HCT116 (cell line): ENCODE results near the gene SLC12A7.

Source experiments
- CTCF ChIP-seq, 3 experiments: fragments of 200-600 bp in 1 of 3; sonication (generic) in 1 of 3; IDR thresholded peaks in 2 of 3; conservative IDR thresholded peaks in 1 of 3; 2 replicates each; pipeline ENCODE4 v1.5.1; 2012 to 2017; ENCODE audit warnings: low read depth in 2 of 3, low read length in 2 of 3, antibody characterized with exemption in 1 of 3, borderline replicate concordance in 1 of 3, control low read depth in 1 of 3, mild to moderate bottlenecking in 1 of 3, mixed read lengths in 1 of 3, mixed run types in 1 of 3, moderate library complexity in 1 of 3; ENCODE audit not compliant: insufficient read depth in 1 of 3
- EZH2 ChIP-seq: fragments of 200-600 bp; sonication (generic); IDR thresholded peaks from 2 replicates; pipeline ENCODE4 v1.6.1; 2017; ENCODE audit warnings: antibody characterized with exemption, mixed run types
- MAX ChIP-seq: IDR thresholded peaks from 2 replicates; pipeline ENCODE4 v1.6.1; 2012
- POLR2A ChIP-seq: IDR thresholded peaks from 2 replicates; pipeline ENCODE4 v1.7.0; 2011; ENCODE audit warnings: borderline replicate concordance; ENCODE audit not compliant: insufficient read depth, insufficient read length; ENCODE audit errors: extremely low read depth
- POLR2AphosphoS5 ChIP-seq: IDR thresholded peaks from 2 replicates; pipeline ENCODE4 v1.6.1; 2011; ENCODE audit warnings: mild to moderate bottlenecking, low read depth, low read length, moderate library complexity
- YY1 ChIP-seq: IDR thresholded peaks from 2 replicates; pipeline ENCODE4 v1.6.1; 2011; ENCODE audit warnings: low read length, low read depth, moderate library complexity, mild to moderate bottlenecking; ENCODE audit not compliant: insufficient replicate concordance; ENCODE audit errors: extremely low read depth
- ZBTB33 ChIP-seq: IDR thresholded peaks from 2 replicates; pipeline ENCODE4 v1.6.1; 2011; ENCODE audit warnings: mild to moderate bottlenecking, low read length, moderate library complexity; ENCODE audit not compliant: insufficient replicate concordance; ENCODE audit errors: extremely low read depth
- ZNF274 ChIP-seq: fragments of 200-500 bp; sonication (Bioruptor generic); IDR thresholded peaks from 2 replicates; pipeline ENCODE4 v1.6.1; 2014; ENCODE audit warnings: mild to moderate bottlenecking, low read depth, low read length, inconsistent platforms
- TF ChIP-seq, protein P1 (sequence below): IDR thresholded peaks from 2 replicates; pipeline ENCODE4 v1.6.1; 2012; ENCODE audit warnings: low read depth

DNA sequence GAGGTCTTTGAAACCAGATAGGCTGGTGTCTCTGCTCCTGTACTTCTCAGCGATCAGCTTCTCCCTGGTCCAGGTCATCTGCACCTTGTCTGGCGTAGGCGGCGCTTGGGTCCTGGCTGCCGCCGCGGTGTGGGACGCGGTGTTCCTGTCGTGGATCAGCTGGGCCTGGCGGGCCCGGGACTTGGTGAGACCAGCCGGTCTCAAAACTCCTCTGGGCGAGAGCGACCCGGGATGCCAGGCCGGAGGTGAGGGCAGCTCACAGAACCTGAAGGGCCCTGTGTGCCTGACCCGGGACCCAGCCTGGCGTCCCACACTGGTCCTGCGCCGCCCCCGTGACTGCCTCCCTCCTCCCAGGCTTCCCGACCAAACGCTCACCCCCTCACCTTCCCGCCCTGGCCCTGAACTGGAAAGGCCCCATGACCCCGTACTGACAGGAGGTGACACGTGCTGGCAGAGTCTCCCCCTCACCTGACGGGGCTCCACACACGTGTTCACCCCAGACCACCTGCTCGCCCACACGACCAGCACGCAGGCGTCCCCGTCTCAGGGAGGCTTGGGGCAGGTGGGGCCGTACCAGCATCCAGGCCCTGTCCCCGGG is 54.3 kb downstream of the SLC12A7 start:
- TF ChIP-seq ZNF274 (no peak), POLR2A (no peak), POLR2AphosphoS5 (no peak), EZH2 (no peak), CTCF (IDR thresholded peaks at IDR 0.05 in 2 of 3, conservative IDR thresholded peaks at IDR 0.05 in 1 of 3; ENCODE audit: borderline replicate concordance in 1 of 3, insufficient read depth in 1 of 3, low read depth in 2 of 3, low read length in 2 of 3) (no peak), MAX (no peak), YY1 (no peak), ZBTB33 (no peak)
- TF ChIP-seq, protein P1, sequence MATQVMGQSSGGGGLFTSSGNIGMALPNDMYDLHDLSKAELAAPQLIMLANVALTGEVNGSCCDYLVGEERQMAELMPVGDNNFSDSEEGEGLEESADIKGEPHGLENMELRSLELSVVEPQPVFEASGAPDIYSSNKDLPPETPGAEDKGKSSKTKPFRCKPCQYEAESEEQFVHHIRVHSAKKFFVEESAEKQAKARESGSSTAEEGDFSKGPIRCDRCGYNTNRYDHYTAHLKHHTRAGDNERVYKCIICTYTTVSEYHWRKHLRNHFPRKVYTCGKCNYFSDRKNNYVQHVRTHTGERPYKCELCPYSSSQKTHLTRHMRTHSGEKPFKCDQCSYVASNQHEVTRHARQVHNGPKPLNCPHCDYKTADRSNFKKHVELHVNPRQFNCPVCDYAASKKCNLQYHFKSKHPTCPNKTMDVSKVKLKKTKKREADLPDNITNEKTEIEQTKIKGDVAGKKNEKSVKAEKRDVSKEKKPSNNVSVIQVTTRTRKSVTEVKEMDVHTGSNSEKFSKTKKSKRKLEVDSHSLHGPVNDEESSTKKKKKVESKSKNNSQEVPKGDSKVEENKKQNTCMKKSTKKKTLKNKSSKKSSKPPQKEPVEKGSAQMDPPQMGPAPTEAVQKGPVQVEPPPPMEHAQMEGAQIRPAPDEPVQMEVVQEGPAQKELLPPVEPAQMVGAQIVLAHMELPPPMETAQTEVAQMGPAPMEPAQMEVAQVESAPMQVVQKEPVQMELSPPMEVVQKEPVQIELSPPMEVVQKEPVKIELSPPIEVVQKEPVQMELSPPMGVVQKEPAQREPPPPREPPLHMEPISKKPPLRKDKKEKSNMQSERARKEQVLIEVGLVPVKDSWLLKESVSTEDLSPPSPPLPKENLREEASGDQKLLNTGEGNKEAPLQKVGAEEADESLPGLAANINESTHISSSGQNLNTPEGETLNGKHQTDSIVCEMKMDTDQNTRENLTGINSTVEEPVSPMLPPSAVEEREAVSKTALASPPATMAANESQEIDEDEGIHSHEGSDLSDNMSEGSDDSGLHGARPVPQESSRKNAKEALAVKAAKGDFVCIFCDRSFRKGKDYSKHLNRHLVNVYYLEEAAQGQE = no peak
